Measurements from ENCODE around the gene TAAR9. TPM values are rescaled to one million over a fixed set of nuclear protein-coding genes. Genes with fewer than 3 reads are reported as not detected.

TAAR9 gene
- polyA plus RNA-seq, 1 of the 3 experiments (the other 2 are of a cell fraction): not detected

- Histone ChIP-seq H3K9me2 (no peaks in the 10 kb centered on the region), H3K4me1 (ENCODE audit: control insufficient read depth in 1 of 2, insufficient read depth in 2 of 2, low read depth in 1 of 2, low read length in 1 of 2) (peaks cover 4 to 8% of the 10 kb centered on the region in 2 experiments; a peak in 3 of 4 replicates), H3K79me2 (ENCODE audit: insufficient read depth) (peaks cover 35% of the 10 kb centered on the region), H3K36me3 (replicated peaks in 1 of 2; ENCODE audit: control insufficient read depth in 1 of 2, insufficient read depth in 2 of 2, low read length in 1 of 2) (no peaks in the 10 kb centered on the region), H3K9ac (peak within 1 kb of the TSS; percentile 59; the same call in 1 of the 2 replicates), H3K4me3 (ENCODE audit: low read depth in 2 of 2, low read length in 1 of 2) (peak within 1 kb of the TSS; percentile 72 to 76), H3K27me3 (ENCODE audit: insufficient read depth) (peaks cover 28% of the 10 kb centered on the region; the same call in 1 of the 2 replicates), H2AFZ (ENCODE audit: low read depth) (peak within 1 kb of the TSS; percentile 87), H3K4me2 (peak within 1 kb of the TSS; percentile 83), H3K9me3 (no peaks in the 10 kb centered on the region), H3F3A (replicated peaks; ENCODE audit: insufficient read depth) (peaks cover 3% of the 10 kb centered on the region), H3K27ac (ENCODE audit: low read depth in 2 of 2, low read length in 1 of 2) (peak within 1 kb of the TSS; percentile 19 to 22; a peak in 2 of 4 replicates), H4K20me1 (ENCODE audit: insufficient read depth) (peaks cover 4% of the 10 kb centered on the region; the same call in 1 of the 2 replicates)
- DNase-seq: peak; percentile 93
- under 1% methylated on average over 19 of the region's 67 CpGs for WGBS (ENCODE audit: low lambda C conversion rate)
- ChIA-PET POLR2A (interaction anchor here (0.6 to 1.5 kb wide), 3 partner anchors 18 to 301 kb away, joined by 3 to 6 read pairs (median 3); partner anchors contain the start of gene RPS12), CTCF (interaction anchor here (0.6 to 1.6 kb wide), 6 partner anchors 16 to 310 kb away, joined by 3 to 11 read pairs (median 4); no protein-coding TSS in a partner anchor)
- TF ChIP-seq CHD2 (IDR thresholded peaks at IDR 0.05; ENCODE audit: low read length, partially characterized antibody) (peak; percentile 12), NFIC (IDR thresholded peaks at IDR 0.05; ENCODE audit: borderline replicate concordance) (no peak), POLR2AphosphoS5 (IDR thresholded peaks at IDR 0.05; ENCODE audit: low read depth, low read length) (peak; percentile 79), CTCF (IDR thresholded peaks at IDR 0.05) (no peak), USF1 (IDR thresholded peaks at IDR 0.05; ENCODE audit: borderline replicate concordance, low read depth) (peak; percentile 55; the same call in 1 of the 2 replicates), GATA2 (CRISPR knock-in tag; IDR thresholded peaks at IDR 0.05) (no peak), RCOR1 (IDR thresholded peaks at IDR 0.05; ENCODE audit: low read length) (no peak), SIN3A (IDR thresholded peaks at IDR 0.05; ENCODE audit: borderline replicate concordance, low read depth, low read length) (peak; percentile 46; the same call in 1 of the 2 replicates), MXI1 (IDR thresholded peaks at IDR 0.05; ENCODE audit: low read depth, low read length) (no peak; the same call in 1 of the 2 replicates), ZBTB33 (IDR thresholded peaks at IDR 0.05; ENCODE audit: borderline replicate concordance, low read depth) (no peak), EZH2phosphoT487 (IDR thresholded peaks at IDR 0.05; ENCODE audit: borderline replicate concordance, low read depth) (no peak), JUND (IDR thresholded peaks at IDR 0.05) (no peak), FOXM1 (IDR thresholded peaks at IDR 0.05; ENCODE audit: low read depth) (no peak), MAX (IDR thresholded peaks at IDR 0.05; ENCODE audit: low read depth) (peak; percentile 37), RFX5 (IDR thresholded peaks at IDR 0.05; ENCODE audit: low read length) (no peak), RAD21 (IDR thresholded peaks at IDR 0.05; ENCODE audit: low read length) (no peak), YY1 (IDR thresholded peaks at IDR 0.05; ENCODE audit: low read depth) (no peak), FOXJ3 (CRISPR knock-in tag; IDR thresholded peaks at IDR 0.05) (no peak), SMC3 (IDR thresholded peaks at IDR 0.05; ENCODE audit: low read depth, low read length) (no peak), MEF2A (IDR thresholded peaks at IDR 0.05; ENCODE audit: borderline replicate concordance, low read depth) (no peak), RXRA (IDR thresholded peaks at IDR 0.05; ENCODE audit: borderline replicate concordance, low read depth) (no peak), GABPA (IDR thresholded peaks at IDR 0.05; ENCODE audit: low read depth) (peak; percentile 21; the same call in 1 of the 2 replicates), TAF1 (IDR thresholded peaks at IDR 0.05; ENCODE audit: borderline replicate concordance, low read depth, low read length) (no peak), ELF1 (IDR thresholded peaks at IDR 0.05) (peak; percentile 55), EP300 (IDR thresholded peaks at IDR 0.05; ENCODE audit: borderline replicate concordance in 1 of 2, low read depth in 1 of 2, low read length in 1 of 2) (no peak), FOSL2 (IDR thresholded peaks at IDR 0.05; ENCODE audit: borderline replicate concordance, low read depth) (no peak), TCF12 (IDR thresholded peaks at IDR 0.05) (no peak), USF2 (IDR thresholded peaks at IDR 0.05; ENCODE audit: borderline replicate concordance, low read depth, low read length) (0 out of 2 replicates have a peak, but pooled peaks have one; percentile 9)
These were observed 25.1 kb upstream of the TAAR9 start, which contains the start of gene STX7 for GRCh38 chr6:132512638-132513632. STX7 (minus strand) TSS chr6:132513116; CDS start chr6:132503530, 9,586 bp downstream.

All from SK-N-SH (cell line).